Endothelial cell of umbilical vein (primary cell): ENCODE results near the gene LRP1. TPM values are rescaled to one million over a fixed set of nuclear protein-coding genes. Genes with fewer than 3 reads are reported as not detected.

Experiments used
- BruUV-seq: library from RNA; stranded (reverse); fragments of 400-500 nt; replicated peaks from 2 replicates; lab custom pipeline; 2021; lab: Mats Ljungman, UMichigan
- CTCF ChIA-PET: fragments of 300-600, 350-600 bp; sonication (Branson Sonifier 250); formaldehyde crosslinking; loops from one replicate; lab custom pipeline; 2021; ENCODE audit warnings: antibody characterized with exemption, inconsistent platforms; lab: Charles Lee
- POLR2A ChIA-PET: fragments of 300-600, 350-600 bp; sonication (Branson Sonifier 250); formaldehyde crosslinking; loops from one replicate; lab custom pipeline; 2021; ENCODE audit warnings: antibody characterized with exemption, inconsistent platforms; lab: Charles Lee
- DNase-seq: peaks from one replicate; pipeline ENCODE4 v3.0.0-alpha.2; 2011; ENCODE audit warnings: low read depth, low spot score
- FAIRE-seq: peaks from 2 replicates; lab custom pipeline; 2011; peaks lifted over from hg19 to GRCh38; lab: Jason Lieb, UNC
- H2AFZ ChIP-seq: 2 replicates; pipeline ENCODE4 v1.6.0; 2012; ENCODE audit warnings: low read depth, low read length, control low read depth, inconsistent platforms
- H3K27ac ChIP-seq: 2 replicates; pipeline ENCODE4 v1.5.1; 2011; ENCODE audit warnings: low read depth, mild to moderate bottlenecking, control low read depth, low read length, moderate library complexity; ENCODE audit not compliant: insufficient read depth
- H3K27me3 ChIP-seq, 2 experiments: 2 replicates each; pipeline versions ENCODE4 v1.6.0 to v1.6.1; 2011; ENCODE audit warnings: low read length in 2 of 2, mixed read lengths in 1 of 2; ENCODE audit not compliant: control insufficient read depth in 2 of 2, insufficient read depth in 2 of 2
- H3K36me3 ChIP-seq, 2 experiments: 2 replicates in 1 of 2; 3 replicates in 1 of 2; pipeline ENCODE4 v1.5.1; 2011; ENCODE audit warnings: low read length in 2 of 2, mild to moderate bottlenecking in 1 of 2, moderate library complexity in 1 of 2; ENCODE audit not compliant: control insufficient read depth in 2 of 2, insufficient read depth in 2 of 2; ENCODE audit errors: extremely low read depth in 1 of 2
- H3K4me1 ChIP-seq: 3 replicates; pipeline ENCODE4 v1.5.1; 2011; ENCODE audit warnings: mild to moderate bottlenecking, low read length; ENCODE audit not compliant: control insufficient read depth, insufficient read depth; ENCODE audit errors: extremely low read depth
- H3K4me2 ChIP-seq: 2 replicates; pipeline ENCODE4 v1.6.1; 2011; ENCODE audit warnings: low read length, control low read depth, mixed read lengths; ENCODE audit not compliant: insufficient read depth
- H3K4me3 ChIP-seq, 3 experiments: fragments of 200-600 bp in 1 of 3; sonication (generic), shearing (Covaris generic) in 1 of 3; replicated peaks in 1 of 3; 2 replicates each; pipeline ENCODE4 v1.5.1; 2011 to 2016; ENCODE audit warnings: control low read depth in 3 of 3, low read length in 3 of 3, mild to moderate bottlenecking in 2 of 3, inconsistent platforms in 1 of 3, low read depth in 1 of 3, moderate library complexity in 1 of 3; ENCODE audit not compliant: insufficient read depth in 1 of 3
- H3K79me2 ChIP-seq: 2 replicates; pipeline ENCODE4 v1.6.0; 2012; ENCODE audit warnings: low read length, inconsistent platforms; ENCODE audit not compliant: control insufficient read depth, insufficient read depth
- H3K9ac ChIP-seq: replicated peaks from 2 replicates; pipeline ENCODE3; 2011; ENCODE audit warnings: low read length, control low read depth; ENCODE audit not compliant: insufficient read depth; ENCODE audit errors: extremely low read depth
- H3K9me1 ChIP-seq: replicated peaks from 3 replicates; pipeline ENCODE4 v1.6.0; 2011; ENCODE audit warnings: mild to moderate bottlenecking, low read length; ENCODE audit not compliant: control insufficient read depth, insufficient read depth; ENCODE audit errors: extremely low read depth
- H3K9me3 ChIP-seq: replicated peaks from 2 replicates; pipeline ENCODE4 v1.5.1; 2012; ENCODE audit warnings: low read length, inconsistent platforms; ENCODE audit not compliant: control insufficient read depth, insufficient read depth
- H4K20me1 ChIP-seq: replicated peaks from 2 replicates; pipeline ENCODE3; 2011; ENCODE audit warnings: mild to moderate bottlenecking, low read length; ENCODE audit not compliant: control insufficient read depth, insufficient read depth; ENCODE audit errors: extremely low read depth
- CTCF ChIP-seq, 2 donors: IDR thresholded peaks; 1 replicate in 1 of 2; 2 replicates in 1 of 2; pipeline ENCODE4 v1.5.1; 2011; ENCODE audit warnings: low read length in 2 of 2, mild to moderate bottlenecking in 2 of 2, moderate library complexity in 2 of 2, control low read depth in 1 of 2, inconsistent platforms in 1 of 2, low read depth in 1 of 2; ENCODE audit not compliant: insufficient read depth in 1 of 2; ENCODE audit errors: extremely low read depth in 1 of 2
- EZH2 ChIP-seq: IDR thresholded peaks from 2 replicates; pipeline ENCODE4 v1.6.1; 2012; ENCODE audit warnings: borderline replicate concordance, low read depth, mild to moderate bottlenecking, moderate library complexity, low read length, inconsistent platforms; ENCODE audit not compliant: severe bottlenecking
- FOS ChIP-seq: IDR thresholded peaks from 2 replicates; pipeline ENCODE4 v1.6.1; 2011; ENCODE audit warnings: mild to moderate bottlenecking, low read length, moderate library complexity, borderline replicate concordance; ENCODE audit not compliant: insufficient read depth
- GATA2 ChIP-seq: IDR thresholded peaks from 2 replicates; pipeline ENCODE4 v1.7.0; 2011; ENCODE audit warnings: low read depth, mild to moderate bottlenecking, moderate library complexity, mixed read lengths, low read length; ENCODE audit not compliant: insufficient read length, insufficient read depth
- JUN ChIP-seq: IDR thresholded peaks from 2 replicates; pipeline ENCODE4 v1.6.1; 2011; ENCODE audit warnings: borderline replicate concordance, low read depth; ENCODE audit not compliant: insufficient read length, insufficient read depth
- MAX ChIP-seq: IDR thresholded peaks from 2 replicates; pipeline ENCODE4 v1.6.1; 2011; ENCODE audit not compliant: insufficient read depth, insufficient read length
- MYC ChIP-seq: IDR thresholded peaks from one replicate; pipeline ENCODE4 v1.6.1; 2011; ENCODE audit warnings: mild to moderate bottlenecking, low read depth, low read length
- POLR2A ChIP-seq: IDR thresholded peaks from 2 replicates; pipeline ENCODE4 v1.6.1; 2012; ENCODE audit warnings: low read depth, mild to moderate bottlenecking, control low read depth, low read length
- POLR2AphosphoS5 ChIP-seq: IDR thresholded peaks from 2 replicates; pipeline ENCODE4 v1.6.1; 2012; ENCODE audit warnings: low read depth, mild to moderate bottlenecking, control low read depth, low read length, moderate library complexity; ENCODE audit not compliant: insufficient read depth
- dilution Hi-C: fragments of 300-500 bp; cut with MboI; formaldehyde crosslinking; loops from one replicate; pipeline ENCODE4 v1.15.0; 2019; ENCODE audit warnings: low sequenced_read_pairs; ENCODE audit not compliant: extremely low pct_ligation_motif_present
- intact Hi-C: fragments of 100-400 bp; cut with micrococcal nuclease; formaldehyde crosslinking; loops from one replicate; pipeline ENCODE4 v1.10.0; 2022
- polyA plus RNA-seq, 4 experiments: library from polyadenylated mRNA; depleted of rRNA in 3 of 4; stranded (reverse) in 3 of 4; unstranded in 1 of 4; fragments of >200 nt; gene quantifications; 2 replicates each; pipeline versions ENCODE4 v1.2.1 to v1.2.3, GENCODE V29; 2011 to 2012; ENCODE audit warnings: missing spikeins in 1 of 4
- total RNA-seq: library from RNA; stranded (reverse); gene quantifications from 2 replicates; pipeline ENCODE4 v1.2.3, GENCODE V29; 2021

LRP1 gene
- total and polyA plus RNA-seq, 2 donors (not counting 3 experiments of a cell fraction or from before 2014, with no cell fraction given), result 1.6 to 4.6 TPM

- peaks cover 17 to 31% of the 10 kb centered on the region in 2 experiments for H3K27me3 ChIP-seq
- H3K4me2 ChIP-seq, result no peak overlapping the region
- H3K9me1 ChIP-seq, result no peaks in the 10 kb centered on the region
- TF ChIP-seq CTCF (IDR thresholded peaks at IDR 0.05; ENCODE audit: extremely low read depth in 1 of 2, insufficient read depth in 1 of 2, low read depth in 1 of 2, low read length in 2 of 2) (no peak), JUN (no peak), EZH2 (no peak), POLR2AphosphoS5 (no peak), FOS (no peak), MAX (no peak), MYC (no peak), GATA2 (no peak), POLR2A (no peak)
- H2AFZ ChIP-seq, result no peak overlapping the region
- H3K9me3 ChIP-seq, result no peaks in the 10 kb centered on the region
- no peak overlapping the region for H3K27ac ChIP-seq
- FAIRE-seq (no peak), DNase-seq (no peak)
- intact Hi-C loops, result loop anchor here (1.0 kb wide), 2 partner anchors 49 to 59 kb away; no protein-coding TSS in a partner anchor
- H3K36me3 ChIP-seq, result no peaks in the 10 kb centered on the region
- H3K79me2 ChIP-seq, result no peaks in the 10 kb centered on the region
- no peak overlapping the region for H3K9ac ChIP-seq
- no peak overlapping the region for H3K4me3 ChIP-seq
- dilution Hi-C loops, result loop anchor here (5.0 kb wide), 1 partner anchor 48 kb away; no protein-coding TSS in a partner anchor
- CTCF ChIA-PET, result interaction anchor here (0.9 to 18.0 kb wide), 24 partner anchors 8 to 440 kb away, joined by 3 to 429 read pairs (median 4); partner anchors contain the start of genes NEMP1, SHMT2 and STAT6
- no peaks in the 10 kb centered on the region for H4K20me1 ChIP-seq
- POLR2A ChIA-PET, result no interaction called here
- no TSS peak for BruUV-seq
- H3K4me1 ChIP-seq, result peaks cover 4% of the 10 kb centered on the region
Observed at GRCh38 chr12:57123813-57124212, 4.5 kb upstream of the LRP1 start.
